Astrocyte (in vitro differentiated cells and primary cell): Measurements from ENCODE around the gene GM2A. TPM values are rescaled to one million over a fixed set of nuclear protein-coding genes. Genes with fewer than 3 reads are reported as not detected.
A peak's percentile ranks its signal among the peaks of the same experiment; 100 is the strongest.

ENCODE experiments used
- DNase-seq: peaks from one replicate; pipeline ENCODE4 v3.0.0-alpha.2; 2010; ENCODE audit warnings: low read depth
- FAIRE-seq: peaks from 2 replicates; lab custom pipeline; 2011; peaks lifted over from hg19 to GRCh38; lab: Jason Lieb, UNC
- H2AFZ ChIP-seq: 2 replicates; pipeline ENCODE4 v1.6.0; 2012; ENCODE audit warnings: low read depth, low read length, inconsistent platforms
- H3K27ac ChIP-seq: 2 replicates; pipeline ENCODE4 v1.5.1; 2011; ENCODE audit warnings: low read depth, low read length, inconsistent platforms
- H3K27me3 ChIP-seq: 2 replicates; pipeline ENCODE4 v1.6.0; 2011; ENCODE audit warnings: low read length, inconsistent platforms; ENCODE audit not compliant: insufficient read depth
- H3K36me3 ChIP-seq: 2 replicates; pipeline ENCODE4 v1.5.1; 2011; ENCODE audit warnings: low read length, inconsistent platforms; ENCODE audit not compliant: insufficient read depth
- H3K4me1 ChIP-seq: 2 replicates; pipeline ENCODE4 v1.5.1; 2011; ENCODE audit warnings: low read length, inconsistent platforms; ENCODE audit not compliant: insufficient read depth
- H3K4me2 ChIP-seq: 2 replicates; pipeline ENCODE4 v1.6.0; 2012; ENCODE audit warnings: low read length, inconsistent platforms
- H3K4me3 ChIP-seq: 2 replicates; pipeline ENCODE4 v1.5.1; 2011; ENCODE audit warnings: low read depth, mild to moderate bottlenecking, low read length, inconsistent platforms; ENCODE audit not compliant: insufficient read depth
- H3K79me2 ChIP-seq: 2 replicates; pipeline ENCODE4 v1.6.0; 2012; ENCODE audit warnings: mild to moderate bottlenecking, low read length, inconsistent platforms; ENCODE audit not compliant: insufficient read depth
- H3K9ac ChIP-seq: 2 replicates; pipeline ENCODE4 v1.6.0; 2012; ENCODE audit warnings: mild to moderate bottlenecking, low read length, inconsistent platforms
- H3K9me3 ChIP-seq: 2 replicates; pipeline ENCODE4 v1.5.1; 2012; ENCODE audit warnings: low read depth, mild to moderate bottlenecking, low read length, inconsistent platforms; ENCODE audit not compliant: insufficient read depth
- H4K20me1 ChIP-seq: 2 replicates; pipeline ENCODE4 v1.6.0; 2012; ENCODE audit warnings: low read length, inconsistent platforms; ENCODE audit not compliant: insufficient read depth
- H3K27ac Mint-ChIP-seq: one replicate; pipeline ENCODE4 v1.8.0; 2021; ENCODE audit warnings: mild to moderate bottlenecking, mixed read lengths; ENCODE audit not compliant: unreplicated experiment
- H3K27me3 Mint-ChIP-seq: one replicate; pipeline ENCODE4 v1.8.0; 2021; ENCODE audit warnings: low read depth, mixed read lengths; ENCODE audit not compliant: unreplicated experiment
- H3K36me3 Mint-ChIP-seq: one replicate; pipeline ENCODE4 v1.8.0; 2021; ENCODE audit warnings: low read depth, mixed read lengths; ENCODE audit not compliant: unreplicated experiment
- H3K4me1 Mint-ChIP-seq: one replicate; pipeline ENCODE4 v1.8.0; 2021; ENCODE audit warnings: low read depth, mixed read lengths; ENCODE audit not compliant: unreplicated experiment
- H3K4me3 Mint-ChIP-seq: one replicate; pipeline ENCODE4 v1.8.0; 2021; ENCODE audit warnings: mild to moderate bottlenecking, moderate library complexity, mixed read lengths; ENCODE audit not compliant: unreplicated experiment
- H3K9me3 Mint-ChIP-seq: one replicate; pipeline ENCODE4 v1.8.0; 2021; ENCODE audit warnings: mild to moderate bottlenecking, mixed read lengths; ENCODE audit not compliant: unreplicated experiment
- CTCF ChIP-seq: IDR thresholded peaks from 2 replicates; pipeline ENCODE4 v1.5.1; 2011; ENCODE audit warnings: low read depth, mild to moderate bottlenecking, inconsistent platforms, low read length, moderate library complexity; ENCODE audit not compliant: insufficient read depth
- EZH2 ChIP-seq: IDR thresholded peaks from 2 replicates; pipeline ENCODE4 v1.6.1; 2012; ENCODE audit warnings: mild to moderate bottlenecking, low read length, inconsistent platforms; ENCODE audit not compliant: insufficient read depth
- total RNA-seq: library from RNA; stranded (reverse); gene quantifications from 2 replicates; pipeline ENCODE4 v1.2.1, GENCODE V29; 2021

GM2A gene
- total RNA-seq, 1 donor from 2014 or later: 23.4 TPM

- H3K9ac ChIP-seq: no peak overlapping the region
- peaks cover 7% of the 10 kb centered on the region for H3K27me3 Mint-ChIP-seq
- no peak overlapping the region for H3K27ac ChIP-seq
- H3K79me2 ChIP-seq: no peaks in the 10 kb centered on the region
- FAIRE-seq (no peak), DNase-seq (no peak)
- no peaks in the 10 kb centered on the region for H3K4me1 Mint-ChIP-seq
- TF ChIP-seq EZH2 (no peak), CTCF (no peak)
- H3K9me3 Mint-ChIP-seq: no peaks in the 10 kb centered on the region
- H3K36me3 Mint-ChIP-seq: no peaks in the 10 kb centered on the region
- H3K4me2 ChIP-seq: no peak overlapping the region
- no peaks in the 10 kb centered on the region for H3K9me3 ChIP-seq
- no peaks in the 10 kb centered on the region for H3K4me1 ChIP-seq
- peaks cover 3% of the 10 kb centered on the region for H3K27me3 ChIP-seq
- no peak overlapping the region for H2AFZ ChIP-seq
- no peak overlapping the region for H3K27ac Mint-ChIP-seq
- no peak overlapping the region for H3K4me3 Mint-ChIP-seq
- no peak overlapping the region for H3K4me3 ChIP-seq
- no peaks in the 10 kb centered on the region for H3K36me3 ChIP-seq
- H4K20me1 ChIP-seq: no peaks in the 10 kb centered on the region
Observed at GRCh38 chr5:151283120-151283825, 30.3 kb downstream of the GM2A start.

GRCh38 chr5:151284392-151284967 lies 31.5 kb downstream of the GM2A start:
- no peak overlapping the region for H3K27ac Mint-ChIP-seq
- Histone ChIP-seq H3K9me3 (no peaks in the 10 kb centered on the region), H3K4me2 (no peak overlapping the region), H3K4me3 (no peak overlapping the region), H3K27ac (no peak overlapping the region), H3K27me3 (peaks cover under 1% of the 10 kb centered on the region), H3K4me1 (no peaks in the 10 kb centered on the region), H2AFZ (no peak overlapping the region), H3K79me2 (no peaks in the 10 kb centered on the region), H3K9ac (no peak overlapping the region), H3K36me3 (no peaks in the 10 kb centered on the region), H4K20me1 (no peaks in the 10 kb centered on the region)
- H3K4me1 Mint-ChIP-seq: no peaks in the 10 kb centered on the region
- DNase-seq (no peak), FAIRE-seq (no peak)
- no peaks in the 10 kb centered on the region for H3K9me3 Mint-ChIP-seq
- no peaks in the 10 kb centered on the region for H3K36me3 Mint-ChIP-seq
- peaks cover 7% of the 10 kb centered on the region for H3K27me3 Mint-ChIP-seq
- TF ChIP-seq EZH2 (no peak), CTCF (peak; percentile 5)
- no peak overlapping the region for H3K4me3 Mint-ChIP-seq

- Histone ChIP-seq H4K20me1 (no peaks in the 10 kb centered on the region), H3K4me1 (no peaks in the 10 kb centered on the region), H3K4me2 (no peak overlapping the region), H3K27ac (no peak overlapping the region), H3K36me3 (no peaks in the 10 kb centered on the region), H3K9ac (no peak overlapping the region), H2AFZ (no peak overlapping the region), H3K79me2 (no peaks in the 10 kb centered on the region), H3K4me3 (no peak overlapping the region), H3K9me3 (no peaks in the 10 kb centered on the region), H3K27me3 (no peaks in the 10 kb centered on the region)
- Mint-ChIP-seq H3K4me1 (no peaks in the 10 kb centered on the region), H3K27ac (no peak overlapping the region), H3K4me3 (no peak overlapping the region), H3K27me3 (peaks cover 7% of the 10 kb centered on the region), H3K9me3 (no peaks in the 10 kb centered on the region), H3K36me3 (no peaks in the 10 kb centered on the region)
- no peak for DNase-seq
- TF ChIP-seq EZH2: no peak
- TF ChIP-seq CTCF: no peak
- FAIRE-seq: no peak
Observed at GRCh38 chr5:151285683-151286082, 32.7 kb downstream of the GM2A start.
